ENCODE results near the gene CCDC191. TPM values are rescaled to one million over a fixed set of nuclear protein-coding genes. Genes with fewer than 3 reads are reported as not detected.

Gene CCDC191
- total RNA-seq, 1 donor from 2014 or later: 1.2 TPM

GRCh38 chr3:114020907-114021306 lies 35.4 kb downstream of the CCDC191 start:
- no peak for DNase-seq (ENCODE audit: low read depth)
- TF ChIP-seq CTCF (conservative IDR thresholded peaks at IDR 0.05; ENCODE audit: low read depth, low read length): no peak
- H3K4me3 ChIP-seq (ENCODE audit: low read depth, low read length): no peak overlapping the region

DNA sequence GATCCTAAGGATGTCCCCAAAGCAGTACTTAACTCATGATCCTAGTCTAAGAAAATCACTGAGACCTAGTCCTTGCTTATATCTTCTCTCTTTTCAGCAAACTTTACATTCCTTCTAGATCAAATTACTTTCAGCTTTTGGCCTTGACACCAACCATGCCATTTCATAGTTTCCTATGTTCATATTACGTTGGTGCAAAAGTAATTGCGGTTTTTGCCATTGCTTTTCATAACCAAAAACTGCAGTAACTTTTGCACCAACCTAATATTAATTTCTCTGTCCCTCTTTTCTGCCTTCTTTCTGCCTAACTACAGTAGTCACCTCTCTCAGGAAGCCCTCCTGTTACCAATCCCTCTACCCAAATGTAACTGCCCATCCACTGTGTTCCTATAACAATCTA lies 36.8 kb downstream of the CCDC191 start:
- DNase-seq (ENCODE audit: low read depth): no peak
- no peak for TF ChIP-seq CTCF (conservative IDR thresholded peaks at IDR 0.05; ENCODE audit: low read depth, low read length)
- H3K4me3 ChIP-seq (ENCODE audit: low read depth, low read length): no peak overlapping the region

- TF ChIP-seq CTCF (conservative IDR thresholded peaks at IDR 0.05; ENCODE audit: low read depth, low read length): no peak
- no peak overlapping the region for H3K4me3 ChIP-seq (ENCODE audit: low read depth, low read length)
- no peak for DNase-seq (ENCODE audit: low read depth)
These were observed 42.1 kb downstream of the CCDC191 start for GRCh38 chr3:114014211-114014610.

- DNase-seq (ENCODE audit: low read depth): no peak
- TF ChIP-seq CTCF (conservative IDR thresholded peaks at IDR 0.05; ENCODE audit: low read depth, low read length): no peak
- H3K4me3 ChIP-seq (ENCODE audit: low read depth, low read length): no peak overlapping the region
These were observed 45.1 kb downstream of the CCDC191 start for GRCh38 chr3:114011059-114011797.

DNA sequence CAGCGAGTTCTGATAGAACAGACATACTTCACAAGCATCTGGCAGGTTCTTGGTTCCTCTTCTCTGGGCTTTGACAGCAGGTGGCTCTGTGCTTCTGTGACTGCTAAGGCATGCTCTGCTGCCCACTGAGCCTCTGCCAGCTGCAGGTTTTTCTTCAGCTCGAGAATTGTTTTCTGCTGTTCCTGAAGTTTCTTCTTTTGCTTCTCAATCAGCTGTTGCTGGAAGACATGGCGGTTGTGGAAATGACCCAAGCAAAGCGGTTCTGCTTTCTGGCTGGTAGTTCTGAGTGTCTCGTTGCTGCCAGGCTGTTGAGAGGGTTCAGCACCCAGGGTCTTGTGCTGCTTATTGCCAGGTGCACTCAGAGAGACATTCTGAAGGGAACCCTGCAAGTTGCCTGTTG lies 50.8 kb downstream of the CCDC191 start:
- DNase-seq (ENCODE audit: low read depth): no peak
- no peak overlapping the region for H3K4me3 ChIP-seq (ENCODE audit: low read depth, low read length)
- TF ChIP-seq CTCF (conservative IDR thresholded peaks at IDR 0.05; ENCODE audit: low read depth, low read length): no peak

DNA sequence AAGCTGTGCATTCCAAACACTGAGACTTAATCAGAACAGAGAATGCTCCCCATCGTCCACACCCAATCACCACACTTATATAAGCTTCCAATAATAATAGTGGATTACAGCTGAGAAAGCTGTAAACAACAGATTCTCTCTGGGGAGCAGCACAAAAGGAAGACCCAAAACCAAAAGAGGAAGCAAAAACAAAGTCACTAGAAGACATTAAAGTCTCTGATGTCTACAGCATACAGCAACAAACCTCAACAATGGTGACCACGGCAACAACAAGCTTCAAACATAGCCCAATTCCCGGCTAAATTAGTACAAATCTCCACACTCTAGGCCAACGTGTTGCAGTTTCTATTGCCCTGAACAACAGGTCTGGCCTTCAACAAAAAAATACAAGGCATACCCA lies 70.8 kb downstream of the CCDC191 start:
- no peak for TF ChIP-seq CTCF (conservative IDR thresholded peaks at IDR 0.05; ENCODE audit: low read depth, low read length)
- DNase-seq (ENCODE audit: low read depth): no peak

GRCh38 chr3:113983544-113983943 lies 72.8 kb downstream of the CCDC191 start:
- H3K4me3 ChIP-seq (ENCODE audit: low read depth, low read length): no peak overlapping the region
- DNase-seq (ENCODE audit: low read depth): no peak
- no peak for TF ChIP-seq CTCF (conservative IDR thresholded peaks at IDR 0.05; ENCODE audit: low read depth, low read length)

More for the DNA sequence above, 70.8 kb downstream of the CCDC191 start:
- no peak overlapping the region for H3K4me3 ChIP-seq (ENCODE audit: low read depth, low read length)

Measured in epithelial cell of proximal tubule (primary cell).